Right atrium auricular region (tissue), 2 donors: ENCODE data around the gene PRPF18. TPM values are rescaled to one million over a fixed set of nuclear protein-coding genes. Genes with fewer than 3 reads are reported as not detected.

Experiments
- DNase-seq: peaks from one replicate; pipeline ENCODE4 v3.0.0-alpha.2; 2019; ENCODE audit warnings: low spot score
- H3K27ac ChIP-seq, 2 donors: fragments of 200-600 bp; sonication (generic); 1 replicate in 1 of 2; 2 replicates in 1 of 2; pipeline ENCODE4 v1.5.1; 2016 to 2019
- H3K27me3 ChIP-seq, 2 donors: fragments of 200-600 bp; sonication (generic); one replicate each; pipeline versions ENCODE4 v1.5.1 to v1.6.0; 2017 to 2019
- H3K36me3 ChIP-seq: fragments of 200-600 bp; sonication (generic); one replicate; pipeline ENCODE4 v1.5.1; 2016
- H3K4me1 ChIP-seq, 2 donors: fragments of 200-600 bp; sonication (generic); one replicate each; pipeline versions ENCODE4 v1.5.1 to v1.6.0; 2017 to 2019
- H3K4me3 ChIP-seq, 2 donors: fragments of 200-600 bp; sonication (generic); 1 replicate in 1 of 2; 2 replicates in 1 of 2; pipeline ENCODE4 v1.5.1; 2017 to 2019; ENCODE audit warnings: mild to moderate bottlenecking in 1 of 2, moderate library complexity in 1 of 2
- H3K9me3 ChIP-seq, 2 donors: fragments of 200-600 bp; sonication (generic); one replicate each; pipeline ENCODE4 v1.5.1; 2019
- CTCF ChIP-seq, 2 donors: fragments of 200-600 bp; sonication (generic); IDR thresholded peaks; one replicate each; pipeline ENCODE4 v1.5.1; 2019; ENCODE audit warnings: antibody characterized with exemption in 2 of 2
- total RNA-seq, 2 donors: library from RNA; depleted of rRNA; stranded (reverse); fragments of >200 nt; gene quantifications; one replicate each; pipeline ENCODE4 v1.1.0, GENCODE V29; 2016

PRPF18 gene
- total RNA-seq, 2 donors from 2014 or later = 15.1 to 19.1 TPM

DNA sequence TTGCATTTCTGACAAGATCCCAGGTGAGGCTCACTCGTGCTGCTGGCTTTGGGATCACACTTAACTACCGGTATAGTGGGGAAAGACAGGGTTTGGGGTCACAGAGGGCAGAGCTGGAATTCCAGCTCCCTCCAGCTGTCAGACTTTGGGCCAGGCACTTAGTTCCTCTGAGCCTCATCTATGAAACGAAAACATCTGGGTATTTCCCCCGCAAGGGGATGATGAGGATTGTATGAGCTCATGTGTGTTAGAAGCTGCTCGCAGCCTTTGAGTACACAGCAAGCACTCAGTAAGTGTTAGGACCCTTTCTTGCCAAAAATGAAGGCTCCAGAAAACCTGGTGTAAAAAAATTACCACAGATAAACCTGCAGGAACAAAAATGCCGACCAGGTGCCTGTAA, 66.1 kb downstream of the PRPF18 start:
- no peak overlapping the region for H3K4me3 ChIP-seq
- DNase-seq = no peak
- no peak for TF ChIP-seq CTCF (IDR thresholded peaks at IDR 0.05)
- no peaks in the 10 kb centered on the region for H3K4me1 ChIP-seq
- H3K36me3 ChIP-seq = peaks cover 66% of the 10 kb centered on the region
- no peaks in the 10 kb centered on the region for H3K9me3 ChIP-seq
- H3K27ac ChIP-seq = no peak overlapping the region
- no peaks in the 10 kb centered on the region for H3K27me3 ChIP-seq

DNA sequence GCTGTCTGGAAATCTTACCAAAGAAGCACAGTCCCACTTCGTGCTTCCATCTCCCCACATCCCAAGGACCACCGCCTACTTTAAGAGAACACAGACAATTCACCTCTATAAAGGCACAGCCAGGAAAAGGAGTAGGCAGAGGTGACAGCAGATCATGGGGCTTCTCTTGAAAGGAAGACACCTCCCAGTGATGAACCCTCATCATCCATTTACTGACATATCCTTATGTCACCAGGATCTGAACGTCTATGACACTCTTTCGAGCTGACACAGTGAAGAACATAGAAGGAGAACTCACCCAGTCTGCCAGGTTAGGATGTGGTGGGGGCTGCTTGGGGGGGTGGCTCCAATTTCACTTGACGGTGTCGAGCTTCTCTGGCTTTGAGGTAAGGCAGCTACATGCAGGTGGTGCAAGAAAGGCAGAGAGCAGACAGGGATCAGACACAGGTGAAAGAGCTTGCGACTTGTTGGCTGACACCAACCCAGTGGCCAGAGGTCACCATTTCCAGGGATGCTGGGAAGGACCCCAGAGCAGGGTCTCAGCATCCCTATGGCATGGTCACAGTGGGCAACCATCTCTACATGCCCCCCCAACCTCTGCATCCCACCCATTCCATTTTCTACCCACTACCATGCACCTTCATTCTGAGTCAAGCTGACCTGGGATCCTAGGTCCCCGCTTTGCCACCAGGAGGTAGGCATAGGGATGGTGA, 67.5 kb downstream of the PRPF18 start:
- no peak for TF ChIP-seq CTCF (IDR thresholded peaks at IDR 0.05)
- Histone ChIP-seq H3K4me3 (no peak overlapping the region), H3K27me3 (no peaks in the 10 kb centered on the region), H3K36me3 (peaks cover 73% of the 10 kb centered on the region), H3K27ac (no peak overlapping the region), H3K4me1 (peaks cover 0 to 5% of the 10 kb centered on the region in 2 donors), H3K9me3 (no peaks in the 10 kb centered on the region)
- DNase-seq = no peak

GRCh38 chr10:13654846-13655245, 68.1 kb downstream of the PRPF18 start:
- TF ChIP-seq CTCF (IDR thresholded peaks at IDR 0.05) = no peak
- no peak overlapping the region for H3K4me3 ChIP-seq
- H3K27me3 ChIP-seq = no peaks in the 10 kb centered on the region
- peaks cover 70% of the 10 kb centered on the region for H3K36me3 ChIP-seq
- DNase-seq = no peak
- no peak overlapping the region for H3K27ac ChIP-seq
- H3K4me1 ChIP-seq = peaks cover 0 to 11% of the 10 kb centered on the region in 2 donors
- H3K9me3 ChIP-seq = no peaks in the 10 kb centered on the region

DNA sequence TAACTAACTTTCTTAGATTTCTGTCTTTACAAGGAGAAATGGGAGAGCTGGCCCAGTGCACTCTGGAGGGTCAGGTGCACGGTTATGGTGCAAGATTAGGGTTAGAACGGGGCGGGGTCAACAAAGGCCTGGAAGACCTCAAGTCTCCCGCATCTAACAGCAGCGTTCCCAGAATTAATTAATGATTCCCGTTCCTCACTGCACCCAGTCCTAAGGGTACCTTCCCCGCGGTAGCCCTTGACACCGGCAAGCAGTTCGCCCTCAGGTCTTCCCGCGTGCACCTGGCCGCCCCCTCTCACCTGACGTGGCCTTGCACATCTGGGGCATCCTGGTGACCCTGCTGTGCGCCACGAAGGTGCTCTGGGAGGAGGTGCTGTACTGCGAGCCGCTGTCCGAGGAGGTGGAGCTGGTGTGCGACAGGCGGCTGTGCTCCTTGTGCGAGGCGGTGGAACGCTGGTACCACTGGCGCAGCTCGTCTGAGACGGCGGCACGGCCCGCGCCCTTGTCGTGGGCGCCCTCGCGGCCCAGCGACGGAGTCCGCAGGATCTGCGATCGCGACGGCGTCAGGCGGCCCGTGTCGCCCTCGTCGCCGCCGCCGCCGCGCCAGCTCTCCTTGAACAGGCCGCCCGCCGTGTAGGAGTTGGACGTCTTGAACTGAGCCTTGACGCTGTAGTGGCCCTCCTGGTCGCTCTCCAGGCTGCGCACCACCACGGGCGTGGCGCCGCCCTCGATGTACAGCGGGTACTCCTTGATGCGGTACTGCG, 69.8 kb downstream of the PRPF18 start:
- H3K27ac ChIP-seq = no peak overlapping the region
- no peaks in the 10 kb centered on the region for H3K9me3 ChIP-seq
- H3K4me1 ChIP-seq = peaks cover 0 to 16% of the 10 kb centered on the region in 2 donors
- TF ChIP-seq CTCF (IDR thresholded peaks at IDR 0.05) = no peak
- no peak overlapping the region for H3K4me3 ChIP-seq
- no peak for DNase-seq
- H3K27me3 ChIP-seq = no peaks in the 10 kb centered on the region
- H3K36me3 ChIP-seq = peaks cover 61% of the 10 kb centered on the region

DNA sequence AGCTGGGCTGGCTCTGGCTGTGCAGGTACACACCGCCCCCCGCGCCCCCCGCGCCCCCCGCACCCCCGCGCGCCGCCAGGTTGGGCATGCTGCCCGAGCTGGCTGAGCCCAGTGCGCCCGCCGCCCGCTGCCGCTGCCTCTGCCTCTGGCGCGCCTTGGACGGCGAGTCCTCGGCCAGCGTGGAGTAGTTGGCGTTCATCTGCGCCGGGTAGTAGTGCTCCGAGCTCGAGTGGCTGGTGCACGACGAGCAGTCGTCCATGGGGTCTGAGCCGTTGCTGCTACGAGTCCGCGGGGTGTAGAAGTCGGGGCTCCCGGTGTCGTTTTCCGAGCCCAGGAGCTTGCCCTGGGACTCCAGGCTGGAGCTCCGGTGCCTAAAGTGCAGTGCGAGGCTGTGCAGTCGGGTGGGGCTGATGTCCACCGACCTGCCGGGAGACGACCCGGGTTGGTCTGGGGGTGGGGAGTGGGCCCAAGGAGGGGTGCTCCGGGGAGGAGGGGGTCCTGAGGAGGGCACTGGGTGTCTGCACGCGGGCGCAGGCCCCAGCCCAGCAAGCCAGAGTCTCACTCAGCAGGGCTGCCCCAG, 70.4 kb downstream of the PRPF18 start:
- Histone ChIP-seq H3K4me1 (peaks cover 0 to 16% of the 10 kb centered on the region in 2 donors), H3K9me3 (no peaks in the 10 kb centered on the region), H3K27ac (no peak overlapping the region), H3K36me3 (peaks cover 59% of the 10 kb centered on the region), H3K4me3 (no peak overlapping the region), H3K27me3 (no peaks in the 10 kb centered on the region)
- no peak for TF ChIP-seq CTCF (IDR thresholded peaks at IDR 0.05)
- DNase-seq = no peak
